A549 treated with dexamethasone at 1 μM for 4 hours (cell line): Measurements from ENCODE around the gene DDTL. TPM values are rescaled to one million over a fixed set of nuclear protein-coding genes. Genes with fewer than 3 reads are reported as not detected.

Experiments
- total RNA-seq: library from RNA; stranded (reverse); fragments of 200-300 nt; extraction: Qiagen RNA extraction; gene quantifications from 5 replicates; pipeline ENCODE4 v1.2.3, GENCODE V29; 2022

The DDTL gene
- total RNA-seq = 1.4 to 2.3 TPM (median 1.6 TPM) in 5 replicates

DNA sequence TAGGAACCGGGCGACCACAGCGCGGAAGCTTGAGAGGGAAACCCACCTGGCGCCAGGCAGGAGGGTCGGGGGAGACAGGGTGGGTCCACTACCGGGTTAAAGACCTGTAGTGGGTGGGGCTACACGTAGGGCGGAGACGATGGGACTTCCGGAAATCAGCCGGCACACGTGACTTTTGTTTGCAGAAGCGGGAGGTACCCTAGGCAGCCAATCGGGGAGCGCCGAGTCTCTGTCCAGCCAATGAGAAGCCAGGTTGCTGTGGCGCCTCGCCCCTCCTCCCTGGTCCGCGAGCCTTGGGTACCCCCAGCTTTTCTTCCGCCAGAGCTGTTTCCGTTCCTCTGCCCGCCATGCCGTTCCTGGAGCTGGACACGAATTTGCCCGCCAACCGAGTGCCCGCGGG, at the start of gene DDTL:
TSS of gene DDTL (plus strand) at position 321 of the 400 bp plus-strand sequence. CDS start at position 348, 27 bp downstream.

DNA sequence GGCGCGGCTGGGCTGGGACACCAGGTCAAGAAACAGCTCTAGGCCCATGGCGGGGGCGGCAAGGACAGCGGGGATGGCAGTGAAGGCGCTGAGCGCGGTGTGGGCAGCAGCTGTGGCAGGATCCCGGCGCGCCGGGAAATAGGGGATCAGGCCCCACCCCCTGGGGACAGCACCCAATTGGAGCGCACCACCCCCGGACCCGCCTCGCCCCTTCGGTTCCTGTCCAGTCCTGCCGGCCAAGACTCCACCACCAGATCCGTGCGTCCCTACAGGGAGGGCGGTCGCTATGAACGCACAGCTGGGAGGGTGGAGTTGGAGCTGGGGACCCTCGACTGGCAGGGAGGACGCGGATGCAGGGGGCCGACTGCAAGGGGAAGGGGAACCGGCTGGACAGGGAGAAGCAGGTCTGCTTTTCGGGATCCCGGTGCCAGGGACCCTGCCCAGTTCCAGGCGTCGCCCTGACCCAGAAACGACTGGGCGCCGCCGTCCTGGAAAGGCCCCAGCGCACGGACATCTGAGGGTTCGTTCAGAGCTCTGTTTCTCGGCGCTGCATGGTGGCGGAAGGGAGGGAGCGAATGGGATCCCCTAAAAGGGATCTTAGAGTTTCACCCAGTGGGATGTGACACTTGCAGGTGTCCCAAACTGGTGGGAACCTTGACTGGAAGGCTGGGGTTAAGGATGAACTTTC, 5.5 kb upstream of the DDTL start, which contains the start of gene GSTT2B:
TSS of gene GSTT2B (minus strand) at position 112 of the 688 bp plus-strand sequence. CDS start at position 48, 64 bp downstream.

DNA sequence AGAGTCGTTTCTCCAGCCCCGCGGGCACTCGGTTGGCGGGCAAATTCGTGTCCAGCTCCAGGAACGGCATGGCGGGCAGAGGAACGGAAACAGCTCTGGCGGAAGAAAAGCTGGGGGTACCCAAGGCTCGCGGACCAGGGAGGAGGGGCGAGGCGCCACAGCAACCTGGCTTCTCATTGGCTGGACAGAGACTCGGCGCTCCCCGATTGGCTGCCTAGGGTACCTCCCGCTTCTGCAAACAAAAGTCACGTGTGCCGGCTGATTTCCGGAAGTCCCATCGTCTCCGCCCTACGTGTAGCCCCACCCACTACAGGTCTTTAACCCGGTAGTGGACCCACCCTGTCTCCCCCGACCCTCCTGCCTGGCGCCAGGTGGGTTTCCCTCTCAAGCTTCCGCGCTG, 7.7 kb downstream of the DDTL start, which contains the start of gene DDT:
TSS of gene DDT (minus strand) at position 97 of the 400 bp plus-strand sequence. CDS start at position 70, 27 bp downstream.

DNA sequence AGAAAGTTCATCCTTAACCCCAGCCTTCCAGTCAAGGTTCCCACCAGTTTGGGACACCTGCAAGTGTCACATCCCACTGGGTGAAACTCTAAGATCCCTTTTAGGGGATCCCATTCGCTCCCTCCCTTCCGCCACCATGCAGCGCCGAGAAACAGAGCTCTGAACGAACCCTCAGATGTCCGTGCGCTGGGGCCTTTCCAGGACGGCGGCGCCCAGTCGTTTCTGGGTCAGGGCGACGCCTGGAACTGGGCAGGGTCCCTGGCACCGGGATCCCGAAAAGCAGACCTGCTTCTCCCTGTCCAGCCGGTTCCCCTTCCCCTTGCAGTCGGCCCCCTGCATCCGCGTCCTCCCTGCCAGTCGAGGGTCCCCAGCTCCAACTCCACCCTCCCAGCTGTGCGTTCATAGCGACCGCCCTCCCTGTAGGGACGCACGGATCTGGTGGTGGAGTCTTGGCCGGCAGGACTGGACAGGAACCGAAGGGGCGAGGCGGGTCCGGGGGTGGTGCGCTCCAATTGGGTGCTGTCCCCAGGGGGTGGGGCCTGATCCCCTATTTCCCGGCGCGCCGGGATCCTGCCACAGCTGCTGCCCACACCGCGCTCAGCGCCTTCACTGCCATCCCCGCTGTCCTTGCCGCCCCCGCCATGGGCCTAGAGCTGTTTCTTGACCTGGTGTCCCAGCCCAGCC, 13.0 kb downstream of the DDTL start, which contains the start of gene GSTT2:
TSS of gene GSTT2 (plus strand) at position 578 of the 684 bp plus-strand sequence.

DNA sequence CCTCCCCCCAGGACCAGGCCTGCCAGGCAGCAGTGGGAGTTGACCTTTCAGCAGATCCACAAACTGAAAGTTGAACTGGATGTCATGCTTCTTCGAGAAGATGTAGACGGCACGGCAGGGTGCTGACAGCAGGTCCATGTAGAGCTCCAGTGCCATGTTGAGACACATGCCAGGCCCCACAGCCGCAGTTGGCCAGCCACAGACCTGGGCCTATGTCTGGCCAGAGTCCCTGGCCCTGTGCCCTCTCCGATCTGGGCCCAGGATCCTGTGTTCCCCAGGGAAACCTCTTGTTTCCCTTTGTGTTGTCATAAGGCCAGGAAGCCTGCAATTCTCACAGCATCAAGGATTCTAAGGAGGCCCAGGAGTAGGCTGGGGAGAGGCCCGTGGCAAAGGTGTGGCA, 38.5 kb downstream of the DDTL start, which contains the start of gene GSTT4:
TSS of gene GSTT4 (minus strand) at position 253 of the 400 bp plus-strand sequence. CDS start at position 156, 97 bp downstream.

Other genes with a start within 250 kb of the DDTL start
- 1.1 to 1.5 TPM (median 1.3 TPM) in 5 replicates for gene ZNF70, start 215.8 kb upstream of the DDTL start, total RNA-seq
- 0.33 to 1.2 TPM (median 0.80 TPM) in 5 replicates for gene VPREB3, start 212.5 kb upstream of the DDTL start, total RNA-seq
- not detected in 5 replicates for gene C22orf15, start 203.9 kb upstream of the DDTL start, total RNA-seq
- gene CHCHD10, start 198.9 kb upstream of the DDTL start, total RNA-seq = 92.9 to 197 TPM (median 166 TPM) in 5 replicates
- gene MMP11, start 194.0 kb upstream of the DDTL start, total RNA-seq = 0.13 to 0.24 TPM (median 0.15 TPM) in 5 replicates
- 49.6 to 56.0 TPM (median 54.7 TPM) in 5 replicates for gene SMARCB1, start 179.9 kb upstream of the DDTL start, total RNA-seq
- 0.35 to 0.88 TPM (median 0.74 TPM) in 5 replicates for gene DERL3, start 127.9 kb upstream of the DDTL start, total RNA-seq
- gene SLC2A11, start 109.0 kb upstream of the DDTL start, total RNA-seq = 7.9 to 11.3 TPM (median 10.2 TPM) in 5 replicates
- 512 to 892 TPM (median 860 TPM) in 5 replicates for gene MIF, start 72.5 kb upstream of the DDTL start, total RNA-seq
- gene GSTT2B, start 5.7 kb upstream of the DDTL start, total RNA-seq = 0.16 to 0.35 TPM (median 0.26 TPM) in 5 replicates
- gene DDT, start 7.6 kb downstream of the DDTL start, total RNA-seq = 107 to 148 TPM (median 134 TPM) in 5 replicates
- not detected in 5 replicates for gene GSTT2, start 13.2 kb downstream of the DDTL start, total RNA-seq
- not detected in 5 replicates for gene GSTT4, start 38.6 kb downstream of the DDTL start, total RNA-seq
- 20.6 to 38.7 TPM (median 35.5 TPM) in 5 replicates for gene CABIN1, start 44.4 kb downstream of the DDTL start, total RNA-seq
- 54.7 to 85.3 TPM (median 83.8 TPM) in 5 replicates for gene SUSD2, start 214.6 kb downstream of the DDTL start, total RNA-seq